T-helper 1 cell treated with Interleukin-12 subunit alpha and Interleukin-12 subunit beta and Interleukin-4 antibody, amounts not matched to agents 30 μg/mL and 1 μg/mL, for 36 hours (primary cell): ENCODE results near the gene GALNT14.

ENCODE experiments used
- H3K27ac Mint-ChIP-seq: one replicate; pipeline ENCODE4 v1.8.0; 2021; ENCODE audit warnings: mild to moderate bottlenecking, mixed read lengths
- H3K27me3 Mint-ChIP-seq: one replicate; pipeline ENCODE4 v1.8.0; 2021; ENCODE audit warnings: low read depth, mixed read lengths
- H3K36me3 Mint-ChIP-seq: one replicate; pipeline ENCODE4 v1.8.0; 2021; ENCODE audit warnings: low read depth, mixed read lengths
- H3K4me1 Mint-ChIP-seq: one replicate; pipeline ENCODE4 v1.8.0; 2021; ENCODE audit warnings: low read depth, mixed read lengths
- H3K4me3 Mint-ChIP-seq: one replicate; pipeline ENCODE4 v1.8.0; 2021; ENCODE audit warnings: mild to moderate bottlenecking, moderate library complexity, mixed read lengths
- H3K9me3 Mint-ChIP-seq: one replicate; pipeline ENCODE4 v1.8.0; 2021; ENCODE audit warnings: mixed read lengths

GALNT14 gene

GRCh38 chr2:30872797-30873196, 265.4 kb downstream of the GALNT14 start:
- no peak overlapping the region for H3K4me3 Mint-ChIP-seq
- peaks cover 8% of the 10 kb centered on the region for H3K27me3 Mint-ChIP-seq
- no peaks in the 10 kb centered on the region for H3K4me1 Mint-ChIP-seq
- H3K36me3 Mint-ChIP-seq: no peaks in the 10 kb centered on the region
- no peaks in the 10 kb centered on the region for H3K9me3 Mint-ChIP-seq
- H3K27ac Mint-ChIP-seq: no peak overlapping the region

GRCh38 chr2:30871980-30872789, 266.1 kb downstream of the GALNT14 start:
- H3K27ac Mint-ChIP-seq: no peak overlapping the region
- H3K27me3 Mint-ChIP-seq: peaks cover 2% of the 10 kb centered on the region

GRCh38 chr2:30871440-30871839, 266.8 kb downstream of the GALNT14 start:
- H3K4me3 Mint-ChIP-seq: no peak overlapping the region
- H3K4me1 Mint-ChIP-seq: peaks cover under 1% of the 10 kb centered on the region
- no peaks in the 10 kb centered on the region for H3K9me3 Mint-ChIP-seq
- H3K36me3 Mint-ChIP-seq: no peaks in the 10 kb centered on the region
- H3K27me3 Mint-ChIP-seq: no peaks in the 10 kb centered on the region
- no peak overlapping the region for H3K27ac Mint-ChIP-seq

More at GRCh38 chr2:30871980-30872789, 266.1 kb downstream of the GALNT14 start:
- H3K36me3 Mint-ChIP-seq: no peaks in the 10 kb centered on the region
- H3K4me1 Mint-ChIP-seq: no peaks in the 10 kb centered on the region
- no peak overlapping the region for H3K4me3 Mint-ChIP-seq
- H3K9me3 Mint-ChIP-seq: no peaks in the 10 kb centered on the region

- Mint-ChIP-seq H3K4me1 (peaks cover 6% of the 10 kb centered on the region), H3K27ac (no peak overlapping the region), H3K36me3 (no peaks in the 10 kb centered on the region), H3K4me3 (no peak overlapping the region), H3K27me3 (peaks cover 3% of the 10 kb centered on the region), H3K9me3 (no peaks in the 10 kb centered on the region)
Measured at GRCh38 chr2:30869988-30870387, 268.3 kb downstream of the GALNT14 start.

- no peak overlapping the region for H3K4me3 Mint-ChIP-seq
- no peaks in the 10 kb centered on the region for H3K9me3 Mint-ChIP-seq
- no peak overlapping the region for H3K27ac Mint-ChIP-seq
- H3K4me1 Mint-ChIP-seq: peaks cover 6% of the 10 kb centered on the region
- H3K27me3 Mint-ChIP-seq: peaks cover 4% of the 10 kb centered on the region
- H3K36me3 Mint-ChIP-seq: no peaks in the 10 kb centered on the region
Measured at GRCh38 chr2:30867385-30867784, 270.9 kb downstream of the GALNT14 start.

GRCh38 chr2:30866974-30867373, 271.3 kb downstream of the GALNT14 start:
- H3K36me3 Mint-ChIP-seq: no peaks in the 10 kb centered on the region
- H3K4me3 Mint-ChIP-seq: no peak overlapping the region
- H3K27ac Mint-ChIP-seq: no peak overlapping the region
- no peaks in the 10 kb centered on the region for H3K9me3 Mint-ChIP-seq
- peaks cover 6% of the 10 kb centered on the region for H3K4me1 Mint-ChIP-seq
- H3K27me3 Mint-ChIP-seq: peaks cover 4% of the 10 kb centered on the region

- no peaks in the 10 kb centered on the region for H3K36me3 Mint-ChIP-seq
- peaks cover 6% of the 10 kb centered on the region for H3K4me1 Mint-ChIP-seq
- H3K4me3 Mint-ChIP-seq: no peak overlapping the region
- H3K27ac Mint-ChIP-seq: no peak overlapping the region
- H3K27me3 Mint-ChIP-seq: peaks cover 4% of the 10 kb centered on the region
- H3K9me3 Mint-ChIP-seq: no peaks in the 10 kb centered on the region
Measured at GRCh38 chr2:30865892-30866681, 272.2 kb downstream of the GALNT14 start.

- Mint-ChIP-seq H3K9me3 (no peaks in the 10 kb centered on the region), H3K36me3 (no peaks in the 10 kb centered on the region), H3K27me3 (peaks cover 4% of the 10 kb centered on the region), H3K27ac (no peak overlapping the region), H3K4me1 (peaks cover 6% of the 10 kb centered on the region), H3K4me3 (no peak overlapping the region)
Measured at GRCh38 chr2:30865243-30865642, 273.0 kb downstream of the GALNT14 start.

- no peaks in the 10 kb centered on the region for H3K9me3 Mint-ChIP-seq
Measured at GRCh38 chr2:30862054-30862651, 276.1 kb downstream of the GALNT14 start.

GRCh38 chr2:30860726-30861125, 277.5 kb downstream of the GALNT14 start:
- Mint-ChIP-seq H3K27ac (no peak overlapping the region), H3K27me3 (peaks cover 4% of the 10 kb centered on the region), H3K4me3 (no peak overlapping the region), H3K36me3 (no peaks in the 10 kb centered on the region), H3K4me1 (no peaks in the 10 kb centered on the region), H3K9me3 (no peaks in the 10 kb centered on the region)

More at GRCh38 chr2:30862054-30862651, 276.1 kb downstream of the GALNT14 start:
- Mint-ChIP-seq H3K4me3 (no peak overlapping the region), H3K36me3 (no peaks in the 10 kb centered on the region), H3K4me1 (peaks cover 6% of the 10 kb centered on the region), H3K27ac (no peak overlapping the region), H3K27me3 (peaks cover 4% of the 10 kb centered on the region)
